ENCODE data around the gene PGAM5.
"Not testable (repeated sequence)": the region's sequence is repeated elsewhere in the genome, so short reads cannot be mapped to it uniquely, and the experiment has no call there.

PGAM5 gene

GRCh38 chr12:132674561-132674960 lies 36.1 kb upstream of the PGAM5 start:
- no peak overlapping the region for H3K4me3 ChIP-seq (ENCODE audit: low read length)
- no peak for TF ChIP-seq ZNF274 (IDR thresholded peaks at IDR 0.05; ENCODE audit: low read depth, low read length)

- H3K4me3 ChIP-seq (ENCODE audit: low read length) = no peak overlapping the region
- no peak for TF ChIP-seq ZNF274 (IDR thresholded peaks at IDR 0.05; ENCODE audit: low read depth, low read length)
These were observed 34.7 kb upstream of the PGAM5 start for GRCh38 chr12:132675757-132676432.

- H3K4me3 ChIP-seq (ENCODE audit: low read length) = no peak overlapping the region
- no peak for TF ChIP-seq ZNF274 (IDR thresholded peaks at IDR 0.05; ENCODE audit: low read depth, low read length)
These were observed 33.1 kb upstream of the PGAM5 start for GRCh38 chr12:132677492-132677891.

- TF ChIP-seq ZNF274 (IDR thresholded peaks at IDR 0.05; ENCODE audit: low read depth, low read length) = no peak
- H3K4me3 ChIP-seq (ENCODE audit: low read length) = no peak overlapping the region
These were observed 25.2 kb upstream of the PGAM5 start for GRCh38 chr12:132685400-132685799.

DNA sequence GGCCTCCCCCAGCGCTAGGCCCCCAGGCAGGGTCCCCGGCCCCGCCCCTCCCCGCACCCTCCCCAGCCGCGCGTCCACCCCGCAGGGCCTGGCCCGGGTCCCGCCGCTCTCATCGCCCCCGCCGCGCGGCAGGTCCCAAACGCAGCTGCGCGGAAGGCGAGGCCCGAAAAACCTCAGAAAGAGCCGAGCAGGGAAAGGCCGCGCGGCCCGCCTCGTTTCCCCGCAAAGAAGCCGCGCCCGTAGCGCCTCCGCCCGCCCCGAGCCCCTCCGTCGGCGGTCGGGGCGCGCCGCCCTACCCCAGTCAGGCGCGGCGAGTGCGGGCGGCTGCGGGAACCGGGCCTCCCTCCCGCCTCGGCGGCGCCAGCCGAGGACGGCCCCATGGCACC lies 23.8 kb upstream of the PGAM5 start:
- no peak for TF ChIP-seq ZNF274 (IDR thresholded peaks at IDR 0.05; ENCODE audit: low read depth, low read length)
- H3K4me3 ChIP-seq (ENCODE audit: low read length) = peak overlapping the region; percentile 72

DNA sequence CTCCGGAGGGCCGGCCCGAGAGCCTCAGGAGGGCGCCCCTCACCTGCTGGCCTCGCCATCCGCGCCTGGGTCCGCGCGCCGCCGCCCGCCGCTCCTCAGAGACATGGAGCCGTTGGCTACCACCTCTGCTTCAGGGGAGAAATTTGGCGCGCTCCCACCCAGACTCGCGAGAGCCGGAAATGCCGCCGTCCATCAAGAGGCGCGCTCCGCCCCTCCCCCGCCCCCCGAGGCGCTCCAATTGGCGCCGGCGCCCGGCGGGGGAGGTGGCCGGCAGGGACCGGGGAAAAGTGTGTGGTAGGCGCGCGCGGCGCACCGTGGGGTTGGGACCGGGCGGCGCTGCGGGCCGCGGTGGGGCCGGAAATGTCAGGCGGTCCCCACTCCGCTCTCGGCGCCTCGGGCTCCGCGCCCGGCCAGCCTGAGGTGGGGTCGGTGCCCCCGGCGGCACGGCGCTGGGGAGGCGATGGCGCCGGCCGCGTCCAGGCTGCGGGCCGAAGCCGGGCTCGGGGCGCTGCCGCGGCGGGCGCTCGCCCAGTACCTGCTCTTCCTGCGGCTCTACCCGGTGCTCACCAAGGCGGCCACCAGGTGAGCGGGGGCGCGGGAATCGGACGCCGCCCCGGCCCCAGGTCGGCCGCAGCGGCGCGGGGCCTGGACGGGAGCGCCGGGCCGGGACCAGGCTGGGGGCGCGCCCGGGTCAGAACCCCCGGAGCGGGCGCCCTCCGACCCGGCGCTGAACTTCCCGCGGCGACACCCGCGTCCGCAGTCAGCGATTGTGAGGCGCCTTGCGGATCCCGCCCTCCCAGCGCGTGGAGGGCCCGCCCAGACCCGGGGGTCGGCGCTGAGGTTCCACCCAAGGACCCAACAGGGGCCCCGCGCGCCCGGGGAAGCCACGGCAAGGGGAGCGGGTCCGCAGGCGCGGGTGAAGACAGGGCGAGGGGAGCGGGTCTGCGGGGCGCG lies 23.2 kb upstream of the PGAM5 start, which contains the start of the genes POLE and PXMP2:
Gene POLE, minus strand, starts transcription at position 132 of the 954 bp plus-strand sequence. Its CDS starts 27 bp downstream, at position 105.
Gene PXMP2, plus strand, starts transcription at position 377 of the 954 bp plus-strand sequence. Its CDS starts 84 bp downstream, at position 461.
- H3K4me3 ChIP-seq (ENCODE audit: low read length) = peak within 1 kb of the TSS; percentile 95
- no peak for TF ChIP-seq ZNF274 (IDR thresholded peaks at IDR 0.05; ENCODE audit: low read depth, low read length)

DNA sequence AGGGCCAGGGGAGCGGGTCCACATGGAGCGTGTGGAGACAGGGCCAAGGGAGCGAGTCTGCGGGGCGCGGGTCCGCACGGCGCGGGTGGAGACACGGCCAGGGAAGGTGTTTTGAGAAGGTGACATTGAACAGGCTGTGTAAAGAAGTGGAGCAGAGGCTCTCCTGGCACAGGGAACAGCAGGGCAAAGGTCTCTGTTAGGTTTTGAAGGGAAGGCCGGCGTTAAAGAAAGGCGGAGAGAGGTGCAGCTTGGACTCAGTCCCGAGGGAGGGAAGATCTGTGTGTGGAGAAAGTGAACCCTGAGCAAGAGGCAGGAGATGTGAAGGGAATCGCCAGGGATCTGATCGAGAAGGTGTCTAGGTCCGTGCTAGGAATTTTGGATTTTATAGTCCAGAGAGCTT lies 21.4 kb upstream of the PGAM5 start:
- H3K4me3 ChIP-seq (ENCODE audit: low read length) = no peak overlapping the region; the same call in 1 of the 2 replicates
- TF ChIP-seq ZNF274 (IDR thresholded peaks at IDR 0.05; ENCODE audit: low read depth, low read length) = no peak

GRCh38 chr12:132690112-132690511 lies 20.5 kb upstream of the PGAM5 start:
- TF ChIP-seq ZNF274 (IDR thresholded peaks at IDR 0.05; ENCODE audit: low read depth, low read length) = no peak
- H3K4me3 ChIP-seq (ENCODE audit: low read length) = no peak overlapping the region

- not testable (repeated sequence) for H3K4me3 ChIP-seq (ENCODE audit: low read length)
These were observed 18.6 kb upstream of the PGAM5 start for GRCh38 chr12:132692030-132692429.

DNA sequence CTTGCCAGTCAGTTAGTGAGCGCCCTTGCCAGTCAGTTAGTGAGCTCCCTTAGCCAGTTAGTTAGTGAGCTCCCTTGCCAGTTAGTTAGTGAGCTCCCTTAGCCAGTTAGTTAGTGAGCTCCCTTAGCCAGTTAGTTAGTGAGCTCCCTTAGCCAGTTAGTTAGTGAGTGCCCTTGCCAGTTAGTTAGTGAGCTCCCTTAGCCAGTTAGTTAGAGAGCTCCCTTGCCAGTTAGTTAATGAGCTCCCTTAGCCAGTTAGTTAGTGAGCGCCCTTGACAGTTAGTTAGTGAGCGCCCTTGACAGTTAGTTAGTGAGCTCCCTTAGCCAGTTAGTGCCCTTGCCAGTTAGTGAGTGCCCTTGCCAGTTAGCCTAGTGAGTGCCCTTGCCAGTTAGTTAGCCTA lies 15.8 kb upstream of the PGAM5 start:
- not testable (repeated sequence) for H3K4me3 ChIP-seq (ENCODE audit: low read length)

DNA sequence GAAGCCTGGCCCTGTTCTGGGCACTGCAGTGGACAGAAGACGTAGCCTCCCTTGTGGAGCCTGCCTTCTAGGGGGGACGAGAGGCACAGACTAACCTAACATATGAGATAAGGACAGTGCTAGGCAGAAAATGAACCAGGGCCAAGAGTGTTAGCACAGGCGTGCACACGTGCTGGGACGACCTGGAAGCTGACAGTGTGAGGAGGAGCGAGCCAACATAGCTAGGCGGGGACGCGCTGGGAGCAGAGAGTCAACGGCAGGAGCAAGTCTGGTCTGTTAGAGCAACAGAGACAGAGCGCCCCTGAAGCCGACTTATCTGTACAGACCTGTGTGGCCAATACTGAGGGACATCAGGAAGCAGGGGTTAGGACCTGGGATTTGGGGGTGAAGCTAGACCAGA lies 15.2 kb upstream of the PGAM5 start:
- H3K4me3 ChIP-seq (ENCODE audit: low read length) = no peak overlapping the region
- TF ChIP-seq ZNF274 (IDR thresholded peaks at IDR 0.05; ENCODE audit: low read depth, low read length) = no peak

GRCh38 chr12:132698341-132698740 lies 12.3 kb upstream of the PGAM5 start:
- TF ChIP-seq ZNF274 (IDR thresholded peaks at IDR 0.05; ENCODE audit: low read depth, low read length) = no peak
- no peak overlapping the region for H3K4me3 ChIP-seq (ENCODE audit: low read length)

DNA sequence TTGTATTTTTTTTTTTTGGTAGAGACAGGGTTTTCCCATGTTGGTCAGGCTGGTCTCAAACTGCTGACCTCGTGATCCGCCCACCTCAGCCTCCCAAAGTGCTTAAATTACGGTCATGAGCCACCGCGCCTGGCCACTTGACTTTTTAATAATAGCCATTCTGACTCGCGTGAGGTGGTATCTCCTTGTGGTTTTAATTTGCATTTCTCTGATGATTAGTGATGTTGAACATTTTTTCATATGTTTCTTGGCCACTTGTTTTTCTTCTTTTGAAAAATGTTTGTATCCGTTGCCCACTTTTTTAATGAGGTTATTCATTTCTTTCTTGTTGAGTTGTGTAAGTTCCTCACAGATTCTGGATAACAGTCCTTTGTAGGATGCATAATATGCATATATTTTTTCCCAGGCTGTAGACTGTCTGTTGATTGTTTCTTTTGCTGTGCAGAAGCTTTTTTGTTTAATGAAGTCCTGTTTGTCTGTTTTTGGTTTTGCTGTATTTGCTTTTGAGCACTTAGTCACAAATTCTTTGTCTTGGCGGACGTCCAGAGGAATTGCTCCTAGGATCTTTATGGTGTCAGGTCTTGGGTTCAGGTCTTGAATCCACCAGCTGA lies 10.3 kb upstream of the PGAM5 start:
- no peak for TF ChIP-seq ZNF274 (IDR thresholded peaks at IDR 0.05; ENCODE audit: low read depth, low read length)

GRCh38 chr12:132702640-132703039 lies 8.0 kb upstream of the PGAM5 start:
- TF ChIP-seq ZNF274 (IDR thresholded peaks at IDR 0.05; ENCODE audit: low read depth, low read length) = no peak
- no peak overlapping the region for H3K4me3 ChIP-seq (ENCODE audit: low read length)

More for the DNA sequence above, 10.3 kb upstream of the PGAM5 start:
- no peak overlapping the region; the same call in 1 of the 2 replicates for H3K4me3 ChIP-seq (ENCODE audit: low read length)

Measured in GM08714 (cell line).